Cardiac muscle cell (in vitro differentiated cells and primary cell): ENCODE measurements around the gene CSNK1G3. TPM values are rescaled to one million over a fixed set of nuclear protein-coding genes. Genes with fewer than 3 reads are reported as not detected.
"Not testable (repeated sequence)": the region's sequence is repeated elsewhere in the genome, so short reads cannot be mapped to it uniquely, and the experiment has no call there.

ENCODE experiments used
- DNase-seq, 2 donors: peaks; one replicate each; pipeline versions ENCODE4 v3.0.0 to v3.0.0-alpha.2; 2010 to 2017; ENCODE audit warnings: low read depth in 1 of 2, low spot score in 1 of 2
- H3K27ac ChIP-seq: fragments of 200-600 bp; sonication (generic); 2 replicates; pipeline ENCODE4 v1.5.1; 2016
- H3K27me3 ChIP-seq: fragments of 200-600 bp; sonication (generic); 2 replicates; pipeline ENCODE4 v1.6.0; 2016; ENCODE audit warnings: control low read depth
- H3K36me3 ChIP-seq: fragments of 200-600 bp; sonication (generic); 2 replicates; pipeline ENCODE4 v1.5.1; 2016; ENCODE audit warnings: control low read depth
- H3K4me1 ChIP-seq: fragments of 200-600 bp; sonication (generic); 2 replicates; pipeline ENCODE4 v1.8.1; 2017; ENCODE audit warnings: low read depth, mild to moderate bottlenecking, mixed run types
- H3K4me3 ChIP-seq: fragments of 200-600 bp; sonication (generic); 2 replicates; pipeline ENCODE4 v1.5.1; 2016; ENCODE audit warnings: mild to moderate bottlenecking
- H3K9me3 ChIP-seq: fragments of 200-600 bp; sonication (generic); 2 replicates; pipeline ENCODE4 v1.5.1; 2017; ENCODE audit warnings: low read depth, mild to moderate bottlenecking, control low read depth
- polyA plus RNA-seq: library from polyadenylated mRNA; unstranded; fragments of >200 nt; fragmentation: Nextera tagmentation; extraction: Ambion mirVana; gene quantifications from 2 replicates; pipeline ENCODE4 v1.2.1, GENCODE V29; 2016
- total RNA-seq: library from RNA; depleted of rRNA; stranded (reverse); fragments of >200 nt; gene quantifications from 2 replicates; pipeline ENCODE4 v1.2.3, GENCODE V29; 2016
- TF ChIP-seq, protein P1 (sequence below): IDR thresholded peaks from 2 replicates; pipeline ENCODE4 v1.5.1; 2012; ENCODE audit warnings: low read depth, mild to moderate bottlenecking, low read length

CSNK1G3 gene
- total and polyA plus RNA-seq, 2 experiments from 2014 or later: 22.1 to 33.4 TPM

DNA sequence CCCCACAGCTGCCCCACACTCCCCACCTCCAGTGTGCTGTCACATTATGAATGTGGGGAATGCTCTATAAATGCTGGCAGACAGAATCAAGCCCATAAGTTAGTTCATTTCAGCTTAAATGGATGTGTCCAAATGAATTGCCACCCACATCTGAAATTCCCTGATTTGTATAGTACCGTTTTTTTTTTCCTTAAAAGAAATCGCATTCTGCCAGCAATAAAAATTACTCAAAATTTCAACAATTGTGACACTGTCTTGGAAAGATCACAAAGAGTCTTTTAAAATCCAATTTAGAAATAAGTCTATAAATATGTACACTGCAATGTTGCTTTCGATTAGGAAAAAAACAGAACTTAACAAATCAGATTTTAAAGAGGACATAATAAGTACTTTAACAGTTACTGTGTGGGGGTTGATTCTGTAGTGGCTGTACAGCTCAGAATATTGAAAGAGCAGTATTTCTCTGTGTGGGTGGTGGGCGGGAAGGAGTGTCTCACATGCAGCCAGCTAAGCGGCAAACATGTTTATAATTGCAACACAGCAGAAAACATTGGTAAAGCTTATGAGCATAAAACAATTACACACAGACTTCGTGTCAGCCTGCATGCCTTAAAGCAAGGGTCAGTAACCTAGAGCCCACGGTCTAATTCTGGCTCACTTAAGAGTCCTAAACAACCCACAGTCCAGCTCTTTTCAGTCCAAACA lies 24.9 kb upstream of the CSNK1G3 start:
- TF ChIP-seq, protein P1, sequence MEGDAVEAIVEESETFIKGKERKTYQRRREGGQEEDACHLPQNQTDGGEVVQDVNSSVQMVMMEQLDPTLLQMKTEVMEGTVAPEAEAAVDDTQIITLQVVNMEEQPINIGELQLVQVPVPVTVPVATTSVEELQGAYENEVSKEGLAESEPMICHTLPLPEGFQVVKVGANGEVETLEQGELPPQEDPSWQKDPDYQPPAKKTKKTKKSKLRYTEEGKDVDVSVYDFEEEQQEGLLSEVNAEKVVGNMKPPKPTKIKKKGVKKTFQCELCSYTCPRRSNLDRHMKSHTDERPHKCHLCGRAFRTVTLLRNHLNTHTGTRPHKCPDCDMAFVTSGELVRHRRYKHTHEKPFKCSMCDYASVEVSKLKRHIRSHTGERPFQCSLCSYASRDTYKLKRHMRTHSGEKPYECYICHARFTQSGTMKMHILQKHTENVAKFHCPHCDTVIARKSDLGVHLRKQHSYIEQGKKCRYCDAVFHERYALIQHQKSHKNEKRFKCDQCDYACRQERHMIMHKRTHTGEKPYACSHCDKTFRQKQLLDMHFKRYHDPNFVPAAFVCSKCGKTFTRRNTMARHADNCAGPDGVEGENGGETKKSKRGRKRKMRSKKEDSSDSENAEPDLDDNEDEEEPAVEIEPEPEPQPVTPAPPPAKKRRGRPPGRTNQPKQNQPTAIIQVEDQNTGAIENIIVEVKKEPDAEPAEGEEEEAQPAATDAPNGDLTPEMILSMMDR: no peak
- peak; percentile 14 to 49 for DNase-seq
- no peaks in the 10 kb centered on the region for H3K27me3 ChIP-seq
- no peak overlapping the region for H3K4me3 ChIP-seq
- H3K36me3 ChIP-seq: no peaks in the 10 kb centered on the region
- H3K4me1 ChIP-seq: no peaks in the 10 kb centered on the region
- H3K27ac ChIP-seq: no peak overlapping the region
- no peaks in the 10 kb centered on the region for H3K9me3 ChIP-seq

DNA sequence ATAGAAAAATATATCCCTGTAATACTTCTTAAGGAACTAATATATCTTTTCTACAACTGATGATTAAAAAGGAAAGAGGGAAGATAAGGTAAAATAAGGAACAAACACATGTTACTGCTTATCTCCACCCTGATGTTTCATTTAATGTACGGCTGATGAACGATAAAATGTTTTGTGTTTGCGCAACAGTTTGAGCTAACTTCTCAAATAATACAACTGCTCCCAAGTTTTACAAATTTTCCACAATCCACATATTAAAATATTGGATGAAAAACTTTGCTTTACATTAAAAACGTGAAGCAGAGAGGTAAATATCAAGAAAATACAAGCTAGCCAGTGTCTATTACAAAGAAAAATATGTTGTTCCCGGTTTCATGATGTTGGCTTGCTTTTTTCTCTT lies 21.0 kb upstream of the CSNK1G3 start:
- Histone ChIP-seq H3K27me3 (no peaks in the 10 kb centered on the region), H3K4me3 (no peak overlapping the region), H3K27ac (no peak overlapping the region), H3K4me1 (no peaks in the 10 kb centered on the region), H3K36me3 (no peaks in the 10 kb centered on the region), H3K9me3 (no peaks in the 10 kb centered on the region)
- DNase-seq: no peak
- TF ChIP-seq, protein P1: no peak

DNA sequence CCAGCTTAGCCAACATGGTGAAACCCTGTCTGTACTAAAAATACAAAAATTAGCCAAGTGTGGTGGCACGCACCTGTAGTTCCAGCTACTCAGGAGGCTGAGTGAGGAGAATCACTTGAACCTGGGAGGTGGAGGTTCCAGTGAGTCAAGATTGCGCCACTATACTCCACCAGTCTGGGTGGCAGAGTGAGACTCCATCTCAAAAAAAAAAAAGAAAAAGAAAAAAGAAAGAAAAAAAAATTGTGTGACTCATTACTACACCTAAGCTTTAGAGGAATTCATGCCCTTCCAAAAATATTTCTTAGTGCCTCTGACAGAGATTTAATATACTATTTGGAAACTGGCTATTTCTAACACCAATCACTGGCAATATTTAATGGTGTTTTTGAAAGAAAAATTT lies 16.8 kb upstream of the CSNK1G3 start:
- H3K36me3 ChIP-seq, DNase-seq, H3K27me3 ChIP-seq, H3K9me3 ChIP-seq, H3K4me1 ChIP-seq, H3K4me3 ChIP-seq, H3K27ac ChIP-seq: not testable (repeated sequence)

DNA sequence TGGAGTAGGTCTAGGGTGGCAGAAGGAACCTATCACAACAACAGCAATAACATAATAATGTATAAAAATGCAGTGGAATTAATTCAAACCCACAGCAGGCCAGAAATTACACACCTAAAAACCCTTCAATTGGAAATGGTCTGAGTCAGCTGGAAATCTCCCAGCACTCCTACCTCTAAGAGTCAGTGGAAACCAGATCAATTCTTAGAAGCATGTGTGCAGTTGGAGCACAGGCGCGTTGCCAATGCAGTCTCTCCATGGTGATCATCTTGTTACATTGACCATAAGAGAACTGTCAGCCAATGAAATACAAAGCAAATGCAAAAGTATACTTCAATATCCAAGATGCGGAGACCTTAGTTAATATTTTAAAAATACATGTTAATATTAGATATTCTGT lies 15.1 kb upstream of the CSNK1G3 start:
- Histone ChIP-seq H3K4me1 (no peaks in the 10 kb centered on the region), H3K27me3 (no peaks in the 10 kb centered on the region), H3K9me3 (no peaks in the 10 kb centered on the region), H3K27ac (no peak overlapping the region), H3K4me3 (no peak overlapping the region), H3K36me3 (no peaks in the 10 kb centered on the region)
- TF ChIP-seq, protein P1: no peak
- no peak for DNase-seq

DNA sequence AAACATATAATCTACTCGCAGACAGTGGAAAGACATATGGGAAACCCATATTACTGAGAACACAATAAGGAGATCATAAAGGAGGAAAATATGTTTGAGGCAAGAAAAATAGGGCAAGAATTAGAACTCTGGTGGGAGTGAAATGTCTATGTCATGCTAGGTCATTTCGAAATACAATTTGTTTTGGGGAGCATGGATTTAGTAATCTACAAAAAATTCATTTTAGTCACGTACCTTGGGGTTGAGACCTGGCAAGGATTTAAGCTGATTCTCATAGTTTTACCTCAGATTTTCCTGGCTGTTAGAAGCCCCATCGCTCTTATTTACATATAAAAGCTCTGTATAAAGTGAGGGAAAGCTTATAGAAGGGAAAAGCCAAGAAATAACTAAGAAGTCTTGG lies 11.5 kb upstream of the CSNK1G3 start:
- no peaks in the 10 kb centered on the region for H3K9me3 ChIP-seq
- no peaks in the 10 kb centered on the region for H3K36me3 ChIP-seq
- no peak overlapping the region for H3K4me3 ChIP-seq
- H3K27ac ChIP-seq: no peak overlapping the region
- no peak for DNase-seq
- TF ChIP-seq, protein P1: no peak
- no peaks in the 10 kb centered on the region for H3K4me1 ChIP-seq
- no peaks in the 10 kb centered on the region for H3K27me3 ChIP-seq

DNA sequence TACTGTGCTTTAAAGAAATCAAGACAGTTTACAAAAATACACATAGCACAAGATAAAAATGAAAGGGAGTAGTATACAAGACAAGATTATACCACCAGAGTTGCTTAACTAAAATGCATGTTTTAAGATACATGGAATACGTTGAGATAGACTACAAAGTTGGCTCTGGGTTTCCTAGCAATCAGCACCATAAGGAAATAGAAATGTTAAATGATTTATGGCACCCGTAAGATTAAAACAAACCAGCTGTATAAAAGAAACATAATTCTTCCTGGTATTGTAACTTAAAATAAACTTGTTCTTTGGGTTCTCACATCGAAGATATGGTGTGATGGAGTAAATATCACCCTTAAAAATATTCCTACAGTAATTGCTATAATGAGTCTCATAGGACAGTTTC lies 9.9 kb upstream of the CSNK1G3 start:
- Histone ChIP-seq H3K4me1 (no peaks in the 10 kb centered on the region), H3K27ac (no peak overlapping the region), H3K27me3 (no peaks in the 10 kb centered on the region), H3K9me3 (no peaks in the 10 kb centered on the region), H3K36me3 (no peaks in the 10 kb centered on the region), H3K4me3 (no peak overlapping the region)
- no peak for DNase-seq
- TF ChIP-seq, protein P1: no peak
